ENCODE data around the gene CEP78.
"Not testable (repeated sequence)": the region's sequence is repeated elsewhere in the genome, so short reads cannot be mapped to it uniquely, and the experiment has no call there.

CEP78 gene

GRCh38 chr9:78236551-78236910 is 656 bp downstream of the CEP78 start:
- peak; percentile 21 for DNase-seq (ENCODE audit: low read depth)

GRCh38 chr9:78238046-78239038 is 2.5 kb downstream of the CEP78 start:
- no peak for DNase-seq (ENCODE audit: low read depth)

GRCh38 chr9:78239506-78239905 is 3.6 kb downstream of the CEP78 start:
- no peak for DNase-seq (ENCODE audit: low read depth)

- DNase-seq (ENCODE audit: low read depth) = no peak
These were observed 6.2 kb downstream of the CEP78 start for GRCh38 chr9:78242041-78242440.

- no peak for DNase-seq (ENCODE audit: low read depth)
These were observed 7.3 kb downstream of the CEP78 start for GRCh38 chr9:78243130-78243529.

- no peak for DNase-seq (ENCODE audit: low read depth)
These were observed 9.5 kb downstream of the CEP78 start for GRCh38 chr9:78245401-78245800.

GRCh38 chr9:78248635-78249034 is 12.8 kb downstream of the CEP78 start:
- no peak for DNase-seq (ENCODE audit: low read depth)

GRCh38 chr9:78249542-78249941 is 13.7 kb downstream of the CEP78 start:
- DNase-seq (ENCODE audit: low read depth) = no peak

- no peak for DNase-seq (ENCODE audit: low read depth)
These were observed 16.7 kb downstream of the CEP78 start for GRCh38 chr9:78252616-78253015.

- no peak for DNase-seq (ENCODE audit: low read depth)
These were observed 17.4 kb downstream of the CEP78 start for GRCh38 chr9:78253285-78253684.

- DNase-seq (ENCODE audit: low read depth) = peak; percentile 43
These were observed 25.6 kb downstream of the CEP78 start for GRCh38 chr9:78261403-78262001.

- no peak for DNase-seq (ENCODE audit: low read depth)
These were observed 26.8 kb downstream of the CEP78 start for GRCh38 chr9:78262655-78263054.

- DNase-seq (ENCODE audit: low read depth) = no peak
These were observed 32.0 kb downstream of the CEP78 start for GRCh38 chr9:78267889-78268288.

- no peak for DNase-seq (ENCODE audit: low read depth)
These were observed 33.9 kb downstream of the CEP78 start for GRCh38 chr9:78269784-78270183.

GRCh38 chr9:78272307-78272706 is 36.4 kb downstream of the CEP78 start:
- DNase-seq (ENCODE audit: low read depth) = no peak

- DNase-seq (ENCODE audit: low read depth) = peak; percentile 65
These were observed 37.9 kb downstream of the CEP78 start for GRCh38 chr9:78273761-78274160.

- DNase-seq (ENCODE audit: low read depth) = peak; percentile 85
These were observed 42.4 kb downstream of the CEP78 start for GRCh38 chr9:78278177-78278777.

- DNase-seq (ENCODE audit: low read depth) = no peak
These were observed 42.9 kb downstream of the CEP78 start for GRCh38 chr9:78278801-78279200.

GRCh38 chr9:78280982-78281668 is 45.2 kb downstream of the CEP78 start:
- DNase-seq (ENCODE audit: low read depth) = peak; percentile 81

- DNase-seq (ENCODE audit: low read depth) = not testable (repeated sequence)
These were observed 48.3 kb downstream of the CEP78 start for GRCh38 chr9:78284181-78284580.

- no peak for DNase-seq (ENCODE audit: low read depth)
These were observed 50.2 kb downstream of the CEP78 start for GRCh38 chr9:78286125-78286524.

GRCh38 chr9:78286946-78287388 is 51.1 kb downstream of the CEP78 start:
- DNase-seq (ENCODE audit: low read depth) = no peak

Measured in iris pigment epithelial cell (primary cell).